WI38 (cell line): ENCODE measurements around the gene COL7A1.

Source experiments
- H3K4me3 ChIP-seq: 2 replicates; pipeline ENCODE4 v1.5.1; 2011; ENCODE audit warnings: low read depth, mild to moderate bottlenecking, control low read depth, low read length
- CTCF ChIP-seq: IDR thresholded peaks from 2 replicates; pipeline ENCODE4 v1.5.1; 2012; ENCODE audit warnings: low read depth, mild to moderate bottlenecking, control low read depth, low read length

COL7A1 gene

GRCh38 chr3:48596157-48596556, 1.0 kb upstream of the COL7A1 start:
- TF ChIP-seq CTCF = no peak
- H3K4me3 ChIP-seq = no peak overlapping the region

GRCh38 chr3:48595526-48596121, 495 bp upstream of the COL7A1 start:
- TF ChIP-seq CTCF = no peak
- H3K4me3 ChIP-seq = peak overlapping the region; percentile 59; the same call in 1 of the 2 replicates

- peak overlapping the region; percentile 59 for H3K4me3 ChIP-seq
- no peak for TF ChIP-seq CTCF
Observed at GRCh38 chr3:48594417-48595049, 596 bp downstream of the COL7A1 start.

GRCh38 chr3:48593337-48593736, 1.8 kb downstream of the COL7A1 start:
- no peak for TF ChIP-seq CTCF
- H3K4me3 ChIP-seq = peak overlapping the region; percentile 59; the same call in 1 of the 2 replicates

GRCh38 chr3:48592519-48593087, 2.5 kb downstream of the COL7A1 start:
- TF ChIP-seq CTCF = no peak
- no peak overlapping the region for H3K4me3 ChIP-seq

GRCh38 chr3:48591886-48592518, 3.1 kb downstream of the COL7A1 start:
- H3K4me3 ChIP-seq = no peak overlapping the region
- no peak for TF ChIP-seq CTCF

- no peak for TF ChIP-seq CTCF
- no peak overlapping the region for H3K4me3 ChIP-seq
Observed at GRCh38 chr3:48591436-48591835, 3.7 kb downstream of the COL7A1 start.
